ENCODE measurements around the gene ERFE.

Gene ERFE

DNA sequence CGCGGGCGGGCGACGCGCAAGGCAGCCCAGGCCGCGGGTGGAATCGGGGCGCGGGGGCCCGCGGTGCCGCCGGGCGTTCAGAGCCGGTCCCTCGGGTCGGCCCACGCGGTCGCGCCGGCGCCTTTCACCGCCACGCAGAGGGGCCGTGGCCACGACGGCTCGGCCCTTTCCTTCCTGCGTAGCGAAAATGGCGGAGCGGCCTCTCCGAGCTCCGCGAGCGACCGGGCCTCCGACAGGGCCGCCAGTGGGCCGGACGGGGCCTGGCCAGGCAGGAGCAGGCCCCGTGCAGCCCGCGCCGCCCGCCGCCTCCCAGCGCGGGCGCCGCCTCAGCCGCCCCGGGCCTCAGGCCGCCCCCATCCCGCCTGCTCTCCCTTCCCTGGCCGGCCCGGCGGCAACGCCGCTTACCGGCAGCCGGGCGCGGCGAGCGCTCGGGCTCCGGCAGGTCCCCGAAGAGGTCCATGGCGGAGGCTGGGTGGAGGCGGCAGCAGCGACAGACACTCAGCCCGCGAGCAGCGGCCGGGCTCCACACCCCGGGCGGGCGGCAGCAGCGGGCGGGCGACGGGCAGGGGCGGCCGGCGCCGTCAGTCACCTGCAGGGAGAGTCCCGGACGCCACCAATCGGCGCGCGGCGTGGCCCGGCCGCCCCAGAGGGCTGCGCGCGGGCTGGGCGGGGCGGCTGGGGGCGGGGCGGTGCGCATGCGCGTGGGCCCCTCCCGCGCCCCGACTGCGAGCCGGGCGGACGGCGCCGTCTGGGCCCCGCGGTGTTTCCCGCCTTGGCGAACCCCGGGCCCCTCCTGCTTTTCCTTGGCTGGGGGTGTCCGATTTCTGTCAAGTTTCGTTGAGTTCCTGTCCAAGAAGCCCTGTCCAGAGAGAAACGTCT is 44.6 kb downstream of the ERFE start, which contains the start of gene ILKAP:
Gene ILKAP, minus strand, starts transcription at position 602 of the 879 bp plus-strand sequence. Its CDS starts 142 bp downstream, at position 460.
- TF ChIP-seq, protein P1, sequence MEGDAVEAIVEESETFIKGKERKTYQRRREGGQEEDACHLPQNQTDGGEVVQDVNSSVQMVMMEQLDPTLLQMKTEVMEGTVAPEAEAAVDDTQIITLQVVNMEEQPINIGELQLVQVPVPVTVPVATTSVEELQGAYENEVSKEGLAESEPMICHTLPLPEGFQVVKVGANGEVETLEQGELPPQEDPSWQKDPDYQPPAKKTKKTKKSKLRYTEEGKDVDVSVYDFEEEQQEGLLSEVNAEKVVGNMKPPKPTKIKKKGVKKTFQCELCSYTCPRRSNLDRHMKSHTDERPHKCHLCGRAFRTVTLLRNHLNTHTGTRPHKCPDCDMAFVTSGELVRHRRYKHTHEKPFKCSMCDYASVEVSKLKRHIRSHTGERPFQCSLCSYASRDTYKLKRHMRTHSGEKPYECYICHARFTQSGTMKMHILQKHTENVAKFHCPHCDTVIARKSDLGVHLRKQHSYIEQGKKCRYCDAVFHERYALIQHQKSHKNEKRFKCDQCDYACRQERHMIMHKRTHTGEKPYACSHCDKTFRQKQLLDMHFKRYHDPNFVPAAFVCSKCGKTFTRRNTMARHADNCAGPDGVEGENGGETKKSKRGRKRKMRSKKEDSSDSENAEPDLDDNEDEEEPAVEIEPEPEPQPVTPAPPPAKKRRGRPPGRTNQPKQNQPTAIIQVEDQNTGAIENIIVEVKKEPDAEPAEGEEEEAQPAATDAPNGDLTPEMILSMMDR (IDR thresholded peaks at IDR 0.05) = no peak
- H3K27ac ChIP-seq = peak within 1 kb of the TSS; percentile 90 to 96
- H3K4me3 ChIP-seq = peak within 1 kb of the TSS; percentile 63 to 94
- no peaks in the 10 kb centered on the region for H3K36me3 ChIP-seq
- peaks cover 0 to 43% (median 26%) of the 10 kb centered on the region in 4 donors for H3K4me1 ChIP-seq
- H3K27me3 ChIP-seq = no peaks in the 10 kb centered on the region
- intact Hi-C loops (cut with DNase I; ENCODE audit: low total_unique reads) = no loop called here
- DNase-seq = peak; percentile 81 to 93
- H3K9me3 ChIP-seq = no peaks in the 10 kb centered on the region

DNA sequence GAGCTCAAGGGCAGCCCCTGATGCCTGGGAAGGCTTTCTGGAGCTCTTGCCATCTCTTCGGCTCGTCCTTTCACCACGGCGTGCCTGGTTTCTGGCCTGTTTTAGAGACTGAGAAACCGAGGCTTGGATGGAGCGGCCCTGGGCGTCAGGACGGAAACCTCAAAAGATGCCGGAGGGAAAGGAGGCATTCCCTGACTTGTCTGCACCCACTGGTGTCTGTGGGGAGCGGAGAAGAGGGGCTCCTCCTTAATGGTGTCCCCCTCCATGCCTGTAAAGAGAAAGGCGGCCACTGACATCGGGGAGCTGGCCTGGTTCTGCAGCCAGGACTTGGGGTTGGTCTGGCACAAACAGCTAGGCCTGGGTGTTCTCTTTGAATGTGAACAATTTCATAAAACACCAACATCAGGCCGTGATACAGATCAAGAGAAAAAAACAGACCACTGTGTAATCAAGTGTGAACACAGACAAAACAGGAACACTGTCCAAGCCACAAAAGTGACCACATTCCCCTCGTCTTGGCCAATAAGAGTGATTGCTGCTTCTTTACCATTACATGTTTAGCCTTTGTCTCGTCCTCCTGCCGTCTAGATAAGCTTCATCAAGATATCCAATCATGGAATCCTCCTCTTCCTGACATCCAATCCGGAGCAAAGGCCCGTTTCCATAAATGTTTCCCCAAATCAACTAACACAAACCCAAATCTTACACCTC is 45.4 kb downstream of the ERFE start:
- no peaks in the 10 kb centered on the region for H3K9me3 ChIP-seq
- H3K4me1 ChIP-seq = peaks cover 0 to 36% (median 26%) of the 10 kb centered on the region in 4 donors
- H3K4me3 ChIP-seq = peak overlapping the region; percentile 63 to 94
- TF ChIP-seq, protein P1 (IDR thresholded peaks at IDR 0.05) = no peak
- H3K27me3 ChIP-seq = no peaks in the 10 kb centered on the region
- DNase-seq = peak in 1 of 2 donors; percentile 68
- no peaks in the 10 kb centered on the region for H3K36me3 ChIP-seq
- peak overlapping the region; percentile 90 to 96 for H3K27ac ChIP-seq
- intact Hi-C loops (cut with DNase I; ENCODE audit: low total_unique reads) = no loop called here

DNA sequence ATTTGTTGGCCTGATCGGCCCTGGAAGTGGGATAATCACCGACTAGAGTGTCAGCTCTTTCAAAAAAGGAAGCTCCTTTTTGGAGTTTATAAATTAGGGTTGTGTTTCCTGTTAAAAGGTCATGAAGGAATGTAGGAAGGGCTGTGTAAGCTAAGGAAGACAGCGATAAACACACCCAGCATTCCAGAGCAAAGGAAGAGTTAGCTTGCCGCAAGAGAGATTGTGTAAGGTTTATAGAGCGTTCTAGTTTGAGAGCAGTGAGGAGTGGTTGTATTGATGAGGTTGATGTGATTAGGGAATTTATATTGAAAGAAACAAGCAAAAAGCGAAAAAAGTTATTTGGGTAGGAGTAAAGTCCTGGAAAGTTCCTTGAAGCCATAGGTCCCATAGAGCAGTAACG is 48.2 kb downstream of the ERFE start:
- Histone ChIP-seq H3K4me1 (peaks cover 0 to 13% (median 7%) of the 10 kb centered on the region in 4 donors), H3K36me3 (no peaks in the 10 kb centered on the region), H3K27ac (no peak overlapping the region), H3K9me3 (no peaks in the 10 kb centered on the region), H3K27me3 (no peaks in the 10 kb centered on the region), H3K4me3 (no peak overlapping the region)
- intact Hi-C loops (cut with DNase I; ENCODE audit: low total_unique reads) = no loop called here
- DNase-seq = no peak
- TF ChIP-seq, protein P1 (IDR thresholded peaks at IDR 0.05) = no peak

DNA sequence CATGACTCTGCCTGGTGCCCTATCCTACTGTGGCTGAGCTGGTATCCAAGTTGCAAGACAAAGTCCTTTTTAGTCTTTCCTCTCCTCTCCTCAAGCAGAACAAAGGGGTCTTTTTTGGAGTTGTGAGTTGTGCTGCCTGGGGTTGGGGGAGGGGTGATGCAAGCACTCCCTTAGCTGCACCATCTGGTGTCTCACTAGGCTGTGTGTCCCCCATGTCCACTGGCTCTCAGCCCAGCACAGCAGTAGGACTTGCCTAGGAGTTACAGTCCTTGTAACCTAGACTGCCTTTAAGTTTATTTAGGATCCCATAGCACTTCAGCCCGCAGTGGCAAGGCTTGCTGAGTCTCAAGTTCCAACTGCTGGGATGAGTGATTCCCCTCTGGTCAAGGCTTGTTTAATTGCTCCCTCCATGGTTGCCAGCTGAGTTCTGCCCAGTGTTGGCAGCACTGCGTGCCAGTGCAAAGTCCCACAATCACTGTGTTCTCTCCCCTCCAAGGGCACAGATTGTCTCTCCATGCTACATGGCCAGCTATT is 57.9 kb downstream of the ERFE start:
- Histone ChIP-seq H3K4me3 (no peak overlapping the region), H3K27me3 (peaks cover 0 to 20% of the 10 kb centered on the region in 2 donors), H3K27ac (no peak overlapping the region), H3K36me3 (no peaks in the 10 kb centered on the region), H3K9me3 (no peaks in the 10 kb centered on the region), H3K4me1 (no peaks in the 10 kb centered on the region)
- intact Hi-C loops (cut with DNase I; ENCODE audit: low total_unique reads) = no loop called here
- no peak for DNase-seq
- TF ChIP-seq, protein P1 (IDR thresholded peaks at IDR 0.05) = no peak
